Activated B cell treated with CpG ODN at 0.5 μM for 24 hours (primary cell): ENCODE results near the gene PTPN2. TPM values are rescaled to one million over a fixed set of nuclear protein-coding genes. Genes with fewer than 3 reads are reported as not detected.

Experiments used
- ATAC-seq: fragments of 200-7000 bp; cut with Tn5 transposase; one replicate; pipeline ENCODE4 v1.10.0; 2021; ENCODE audit warnings: low read depth, mild to moderate bottlenecking, moderate library complexity
- CTCF ChIA-PET: fragments of 350-600 bp; sonication (Branson Sonifier 250); formaldehyde crosslinking; loops from one replicate; lab custom pipeline; 2021; ENCODE audit warnings: antibody characterized with exemption; lab: Charles Lee
- POLR2A ChIA-PET: fragments of 350-600 bp; sonication (Branson Sonifier 250); formaldehyde crosslinking; loops from one replicate; lab custom pipeline; 2021; ENCODE audit warnings: antibody characterized with exemption; lab: Charles Lee
- DNase-seq: peaks from one replicate; pipeline ENCODE4 v3.0.0; 2022
- H3K27ac Mint-ChIP-seq: one replicate; pipeline ENCODE4 v1.8.0; 2020; ENCODE audit warnings: mixed read lengths
- H3K27me3 Mint-ChIP-seq: one replicate; pipeline ENCODE4 v1.8.0; 2021; ENCODE audit warnings: mixed read lengths
- H3K36me3 Mint-ChIP-seq: one replicate; pipeline ENCODE4 v1.8.0; 2021; ENCODE audit warnings: low read depth, mixed read lengths
- H3K4me1 Mint-ChIP-seq: one replicate; pipeline ENCODE4 v1.8.0; 2021; ENCODE audit warnings: mixed read lengths
- H3K4me3 Mint-ChIP-seq: one replicate; pipeline ENCODE4 v1.8.0; 2020; ENCODE audit warnings: mild to moderate bottlenecking, mixed read lengths
- H3K9me3 Mint-ChIP-seq: one replicate; pipeline ENCODE4 v1.8.0; 2020; ENCODE audit warnings: mixed read lengths
- CTCF ChIP-seq: fragments of 200-600 bp; IDR thresholded peaks from one replicate; pipeline ENCODE4 v1.8.0; 2022; ENCODE audit warnings: antibody characterized with exemption, mild to moderate bottlenecking
- intact Hi-C: fragments of 100-400 bp; cut with micrococcal nuclease; formaldehyde crosslinking; loops from one replicate; pipeline ENCODE4 v1.15.1; 2024
- total RNA-seq: library from RNA; stranded (reverse); gene quantifications from 2 replicates; pipeline ENCODE4 v1.2.3, GENCODE V29; 2022

PTPN2 gene
- total RNA-seq, 1 donor from 2014 or later, result 76.5 TPM

GRCh38 chr18:12742453-12742852, 141.6 kb downstream of the PTPN2 start:
- H3K27ac Mint-ChIP-seq, result no peak overlapping the region
- no peak for ATAC-seq
- no peak overlapping the region for H3K4me3 Mint-ChIP-seq
- intact Hi-C loops, result loop anchor here (5.0 kb wide), 1 partner anchor 415 kb away; no protein-coding TSS in a partner anchor
- no peak for TF ChIP-seq CTCF
- DNase-seq, result no peak
- no peaks in the 10 kb centered on the region for H3K4me1 Mint-ChIP-seq
- CTCF ChIA-PET, result interaction anchor here (0.7 to 5.3 kb wide), 3 partner anchors 15 to 416 kb away, joined by 3 to 47 read pairs (median 3); no protein-coding TSS in a partner anchor
- no peaks in the 10 kb centered on the region for H3K9me3 Mint-ChIP-seq
- no peaks in the 10 kb centered on the region for H3K36me3 Mint-ChIP-seq
- H3K27me3 Mint-ChIP-seq, result peaks cover 3% of the 10 kb centered on the region
- POLR2A ChIA-PET, result interaction anchor here (0.7 kb wide), 1 partner anchor 75 kb away, joined by 3 read pairs; no protein-coding TSS in a partner anchor

Other genes with a start within 250 kb of the PTPN2 start
- gene SPIRE1, start 226.1 kb downstream of the PTPN2 start, total RNA-seq, result 2.5 and 2.9 TPM in 2 replicates
- gene CEP76, start 181.5 kb downstream of the PTPN2 start, total RNA-seq, result 6.4 and 6.9 TPM in 2 replicates
- 67.4 and 69.1 TPM in 2 replicates for gene PSMG2, start 181.2 kb downstream of the PTPN2 start, total RNA-seq
- gene SEH1L, start 63.8 kb upstream of the PTPN2 start, total RNA-seq, result 67.0 and 79.3 TPM in 2 replicates
- gene CEP192, start 107.1 kb upstream of the PTPN2 start, total RNA-seq, result 33.6 and 34.2 TPM in 2 replicates